ENCODE results near the gene STIL.
"Not testable (repeated sequence)": the region's sequence is repeated elsewhere in the genome, so short reads cannot be mapped to it uniquely, and the experiment has no call there.

STIL gene

DNA sequence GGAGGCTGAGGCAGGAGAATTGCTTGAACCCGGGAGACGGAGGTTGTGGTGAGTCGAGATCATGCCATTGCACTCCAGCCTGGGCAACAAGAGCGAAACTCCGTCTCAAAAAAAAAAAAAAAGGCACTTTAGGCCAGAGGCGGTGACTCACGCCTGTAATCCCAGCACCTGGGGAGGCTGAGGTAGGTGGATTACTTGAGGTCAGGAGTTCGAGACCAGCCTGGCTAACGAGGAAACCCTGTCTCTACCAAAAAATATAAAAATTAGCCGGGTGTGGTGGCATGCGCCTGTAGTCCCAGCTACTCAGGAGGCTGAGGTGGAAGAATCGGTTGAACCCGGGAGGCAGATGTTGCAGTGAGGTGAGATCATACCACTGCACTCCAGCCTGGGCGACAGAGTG, 6.0 kb upstream of the STIL start:
- not testable (repeated sequence) for DNase-seq (ENCODE audit: low read depth in 2 of 2)

- no peak for DNase-seq (ENCODE audit: low read depth in 2 of 2)
Measured at GRCh38 chr1:47317841-47318240, 3.9 kb upstream of the STIL start.

- DNase-seq (ENCODE audit: low read depth in 2 of 2) = no peak
Measured at GRCh38 chr1:47309427-47309826, 4.5 kb downstream of the STIL start.

DNA sequence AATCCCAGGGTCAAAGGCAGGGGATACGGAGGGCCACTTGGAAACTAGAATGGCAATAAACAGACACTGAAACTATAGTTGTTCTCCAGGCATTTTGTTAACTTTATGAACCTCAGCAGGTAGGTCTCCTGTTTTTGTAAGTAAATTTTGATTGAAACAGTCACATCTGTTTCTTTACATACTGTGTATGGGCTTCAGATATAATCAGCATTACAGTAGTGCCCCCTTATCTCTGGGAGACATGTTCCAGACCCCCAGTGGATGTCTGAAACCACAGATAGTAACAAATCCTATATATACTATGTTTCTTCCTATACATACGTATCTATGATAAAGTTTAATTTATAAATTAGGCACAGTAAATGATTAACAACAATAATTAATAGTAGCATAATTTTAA, 11.5 kb downstream of the STIL start:
- DNase-seq (ENCODE audit: low read depth in 2 of 2) = no peak

GRCh38 chr1:47298025-47298699, 15.8 kb downstream of the STIL start:
- no peak for DNase-seq (ENCODE audit: low read depth in 2 of 2)

DNA sequence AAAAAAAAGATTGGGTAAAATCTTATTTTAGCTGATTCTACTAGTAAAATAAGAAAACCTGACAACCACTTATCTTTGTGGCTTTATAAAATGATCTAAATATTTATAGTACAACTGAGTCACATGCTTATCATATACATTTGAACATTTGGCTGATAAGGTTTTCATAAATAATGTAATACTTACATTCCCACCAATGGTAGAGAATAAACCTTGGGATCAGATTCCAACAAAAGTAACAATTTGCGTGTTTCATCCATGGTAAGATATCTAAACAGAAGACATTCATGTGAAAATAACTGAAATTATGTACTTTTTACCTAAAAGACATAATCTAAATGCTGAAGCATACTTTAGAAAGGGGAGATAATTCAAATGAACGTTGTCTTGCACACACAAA, 18.4 kb downstream of the STIL start:
- no peak for DNase-seq (ENCODE audit: low read depth in 2 of 2)

DNA sequence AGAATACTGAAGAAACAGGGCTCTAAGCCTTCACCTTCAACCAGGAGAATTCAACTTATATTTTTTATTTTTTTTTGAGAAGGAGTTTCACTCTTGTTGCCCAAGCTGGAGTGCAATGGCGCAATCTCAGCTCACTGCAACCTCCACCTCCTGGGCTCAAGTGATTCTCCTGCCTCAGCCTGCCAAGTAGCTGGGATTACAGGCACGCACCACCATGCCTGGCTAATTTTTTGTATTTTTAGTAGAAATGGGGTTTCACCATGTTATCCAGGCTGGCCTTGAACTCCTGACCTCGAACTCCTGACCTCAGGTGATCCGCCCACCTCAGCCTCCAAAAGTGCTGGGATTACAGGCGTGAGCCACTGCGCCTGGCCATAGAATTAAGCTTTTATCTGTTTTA, 19.1 kb downstream of the STIL start:
- not testable (repeated sequence) for DNase-seq (ENCODE audit: low read depth in 2 of 2)

GRCh38 chr1:47288116-47288515, 25.8 kb downstream of the STIL start:
- not testable (repeated sequence) for DNase-seq (ENCODE audit: low read depth in 2 of 2)

- DNase-seq (ENCODE audit: low read depth in 2 of 2) = no peak
Measured at GRCh38 chr1:47280142-47280541, 33.8 kb downstream of the STIL start.

DNA sequence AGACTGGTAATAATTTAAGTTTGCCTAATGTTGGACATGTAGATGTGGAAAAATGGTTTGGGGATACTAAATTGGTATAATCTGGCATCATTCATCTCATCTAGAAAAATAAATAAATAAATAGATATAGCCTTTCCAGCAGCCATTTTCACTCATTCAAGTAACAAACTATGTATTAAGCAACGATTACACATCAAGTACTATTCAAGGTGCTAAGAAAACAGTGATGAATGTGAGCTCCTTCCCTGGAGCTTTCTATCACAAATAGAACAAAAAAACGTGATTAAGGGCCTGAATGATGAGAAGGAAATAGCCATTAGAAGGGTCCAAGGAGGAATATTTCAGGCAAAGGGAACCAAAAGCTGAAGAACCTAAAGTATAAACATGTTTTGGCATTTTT, 37.1 kb downstream of the STIL start:
- DNase-seq (ENCODE audit: low read depth in 2 of 2) = no peak

DNA sequence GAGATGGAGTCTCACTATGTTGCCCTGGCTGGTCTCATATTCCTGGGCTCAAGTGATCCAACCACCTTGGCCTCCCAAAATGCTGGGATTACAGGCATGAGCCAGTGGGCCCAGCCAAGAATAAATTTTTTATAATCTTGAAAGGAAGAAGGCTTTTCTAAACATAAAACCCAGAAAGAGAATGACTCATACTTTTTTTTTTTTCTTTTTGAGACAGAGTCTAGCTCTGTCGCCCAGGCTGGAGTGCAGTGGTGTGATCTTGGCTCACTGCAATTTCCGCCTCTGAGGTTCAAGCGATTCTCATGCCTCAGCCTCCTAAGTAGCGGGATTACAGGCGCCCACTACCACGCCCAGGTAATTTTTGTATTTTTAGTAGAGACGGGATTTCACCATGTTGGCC, 38.1 kb downstream of the STIL start:
- DNase-seq (ENCODE audit: low read depth in 2 of 2) = not testable (repeated sequence)

GRCh38 chr1:47265529-47265928, 48.4 kb downstream of the STIL start:
- DNase-seq (ENCODE audit: low read depth in 2 of 2) = not testable (repeated sequence)

- peak in 1 of 2 donors; percentile 15 for DNase-seq (ENCODE audit: low read depth in 2 of 2)
Measured at GRCh38 chr1:47262787-47263413, 51.0 kb downstream of the STIL start.

DNA sequence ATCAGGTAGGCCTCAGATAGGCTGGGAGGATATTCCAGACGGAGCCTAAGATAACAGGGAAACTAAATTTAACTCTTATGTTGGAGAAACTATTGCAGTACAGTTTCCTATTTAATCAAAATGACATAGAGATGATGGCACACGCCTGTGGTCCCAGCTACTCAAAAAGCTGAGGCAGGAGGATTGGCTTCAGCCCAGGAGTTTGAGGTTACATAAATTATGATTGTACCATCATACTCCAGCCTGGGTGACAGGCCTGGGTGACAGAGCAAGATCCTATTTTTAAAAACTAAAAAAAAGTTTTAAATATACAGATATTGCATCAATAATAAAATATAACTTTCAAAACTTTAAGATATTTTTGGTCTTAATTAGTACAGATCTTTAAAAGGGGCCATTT, 56.7 kb downstream of the STIL start:
- DNase-seq (ENCODE audit: low read depth in 2 of 2) = no peak

- no peak for DNase-seq (ENCODE audit: low read depth in 2 of 2)
Measured at GRCh38 chr1:47252795-47253194, 61.2 kb downstream of the STIL start.

DNA sequence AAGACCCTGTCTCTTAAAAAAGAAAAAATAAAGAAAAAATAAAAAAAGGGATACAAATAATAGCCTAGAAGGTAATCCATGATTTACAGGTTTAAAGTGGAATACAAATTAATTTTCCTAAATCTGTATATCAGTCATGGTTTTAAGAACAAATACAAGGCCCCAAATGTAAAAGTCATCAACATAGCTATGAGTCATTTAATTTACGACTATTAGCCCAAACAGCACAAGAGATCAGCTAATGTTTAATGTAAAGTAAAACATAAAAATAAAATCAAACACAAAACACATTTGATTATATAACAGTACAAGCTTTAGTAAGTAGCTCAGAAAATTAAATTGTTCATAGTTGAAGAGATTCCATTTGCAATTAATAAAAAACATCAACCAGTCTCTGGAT, 61.6 kb downstream of the STIL start:
- no peak for DNase-seq (ENCODE audit: low read depth in 2 of 2)

DNA sequence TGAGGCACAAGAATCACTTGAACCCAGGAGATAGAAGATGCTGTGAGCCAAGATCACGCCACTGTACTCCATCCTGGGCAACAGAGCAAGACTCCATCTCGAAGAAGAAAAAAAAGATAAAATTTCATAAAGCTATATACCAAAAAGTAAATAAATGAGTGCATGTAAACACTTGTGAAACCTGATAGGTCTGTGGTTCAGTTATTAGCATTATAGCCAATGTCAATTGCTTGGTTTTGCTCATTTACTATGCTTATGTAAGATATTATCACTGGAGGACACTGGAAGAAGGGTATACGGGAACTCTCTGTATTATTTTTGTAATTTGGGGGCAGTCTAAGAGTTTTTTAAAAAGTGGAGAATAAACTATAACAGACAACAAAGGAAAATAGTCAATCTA, 64.2 kb downstream of the STIL start:
- no peak for DNase-seq (ENCODE audit: low read depth in 2 of 2)

GRCh38 chr1:47244339-47244862, 69.5 kb downstream of the STIL start:
- DNase-seq (ENCODE audit: low read depth in 2 of 2) = no peak

- no peak for DNase-seq (ENCODE audit: low read depth in 2 of 2)
Measured at GRCh38 chr1:47243910-47244309, 70.0 kb downstream of the STIL start.

- DNase-seq (ENCODE audit: low read depth in 2 of 2) = no peak
Measured at GRCh38 chr1:47241114-47242113, 72.5 kb downstream of the STIL start.

- DNase-seq (ENCODE audit: low read depth in 2 of 2) = no peak
Measured at GRCh38 chr1:47238935-47239592, 74.9 kb downstream of the STIL start.

GRCh38 chr1:47235806-47236205, 78.1 kb downstream of the STIL start:
- no peak for DNase-seq (ENCODE audit: low read depth in 2 of 2)

Data from stimulated activated CD4-positive, alpha-beta T cell treated with anti-CD3 and anti-CD28 coated beads, Interleukin-1b, Interleukin-23, amount 100 ng/mL, for 4 hours (primary cell).